Islet of Langerhans (tissue), 1 donor: ENCODE measurements around the gene SH3PXD2A.

Experiments used
- FAIRE-seq: peaks from one replicate; lab custom pipeline; 2011; peaks lifted over from hg19 to GRCh38; lab: Jason Lieb, UNC

Gene SH3PXD2A

DNA sequence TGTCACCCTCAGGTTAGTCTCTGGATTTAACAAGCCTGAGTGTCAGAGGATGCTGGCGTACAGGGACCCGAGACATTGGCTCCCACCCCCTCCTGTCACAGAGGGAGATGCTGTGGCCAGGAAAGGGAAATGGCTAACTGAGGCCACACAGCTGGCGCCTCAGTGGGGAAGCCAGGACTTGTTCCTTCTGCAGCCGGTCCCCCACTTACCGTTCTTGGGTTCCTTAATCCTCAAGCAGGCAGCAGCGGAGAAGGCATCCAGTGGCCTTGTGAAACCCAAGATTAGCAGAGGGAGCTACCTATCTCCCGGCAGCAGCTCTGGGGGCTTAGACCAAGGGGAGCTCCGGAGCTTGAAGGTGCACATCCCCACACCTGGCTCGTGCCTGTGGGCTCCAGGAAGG is 296.5 kb downstream of the SH3PXD2A start:
- FAIRE-seq: no peak

DNA sequence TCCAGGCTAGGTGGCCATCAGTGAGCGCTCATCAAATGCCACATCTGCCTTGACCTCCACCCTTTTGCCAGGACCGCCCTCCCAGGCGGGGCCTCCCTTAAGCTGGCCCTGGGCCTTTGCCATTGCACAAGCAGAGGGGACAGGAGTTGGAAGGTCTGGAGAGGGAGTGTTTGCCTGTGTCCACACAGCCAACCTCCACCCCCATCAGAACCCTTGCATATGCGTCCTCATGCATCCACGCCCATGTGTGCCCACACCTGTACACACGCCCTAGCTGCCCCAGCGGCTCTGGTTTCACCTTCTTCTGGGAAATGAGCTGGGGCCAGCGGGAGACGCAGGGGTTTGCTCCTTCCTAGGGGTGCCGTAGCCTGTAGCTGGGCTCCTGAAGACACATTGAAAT is 297.9 kb downstream of the SH3PXD2A start:
- FAIRE-seq: no peak

DNA sequence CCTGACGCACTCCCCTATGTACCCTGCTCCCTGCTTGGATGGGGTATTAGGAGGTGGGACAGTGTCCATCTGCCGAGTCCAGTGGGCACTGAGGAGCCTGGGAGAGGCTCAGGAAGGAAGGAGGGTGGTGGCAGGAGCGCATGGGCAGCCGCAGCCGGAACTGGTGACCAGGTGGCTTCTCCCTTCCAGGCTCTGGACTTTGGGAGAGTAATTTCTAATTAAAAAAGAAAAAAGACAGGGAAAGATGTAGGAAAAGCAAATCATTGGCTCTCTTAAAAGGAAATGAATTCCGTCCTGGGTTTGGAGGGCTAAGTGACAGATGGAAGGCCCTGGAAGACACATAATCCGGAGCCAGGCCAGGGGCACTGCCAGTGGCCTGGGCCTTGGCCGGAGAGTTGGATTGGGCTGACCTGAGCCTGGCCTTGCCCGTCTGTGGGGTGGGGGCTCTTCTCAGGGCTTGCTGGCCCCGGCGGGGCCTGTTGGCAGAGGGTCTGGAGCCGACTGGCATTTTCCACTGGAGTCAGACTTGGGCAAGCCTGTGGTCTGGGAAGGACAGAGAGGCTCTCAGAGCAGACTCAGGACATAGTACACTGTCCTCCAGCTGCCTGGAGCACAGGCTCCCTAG is 298.9 kb downstream of the SH3PXD2A start:
- FAIRE-seq: peak; percentile 30

DNA sequence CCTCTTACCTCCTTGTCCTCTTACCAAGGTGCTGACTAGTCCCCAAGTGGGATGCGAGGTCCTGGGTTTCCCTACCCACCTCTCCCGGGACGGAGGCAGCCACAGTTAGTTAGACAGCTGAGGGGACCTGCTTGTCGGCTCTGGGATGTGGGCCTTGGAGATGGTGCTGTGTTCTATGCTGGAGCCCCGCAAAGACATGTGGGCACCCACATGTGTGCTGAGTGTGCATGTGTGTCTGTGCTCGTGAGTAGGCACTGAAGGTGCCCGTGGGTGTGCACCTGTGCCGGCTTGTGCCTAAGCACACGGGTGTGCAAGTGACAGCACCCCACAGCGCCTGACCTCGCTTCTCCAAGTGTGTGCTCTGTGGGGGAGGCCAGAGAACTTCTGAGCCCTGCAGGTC is 299.7 kb downstream of the SH3PXD2A start:
- no peak for FAIRE-seq

DNA sequence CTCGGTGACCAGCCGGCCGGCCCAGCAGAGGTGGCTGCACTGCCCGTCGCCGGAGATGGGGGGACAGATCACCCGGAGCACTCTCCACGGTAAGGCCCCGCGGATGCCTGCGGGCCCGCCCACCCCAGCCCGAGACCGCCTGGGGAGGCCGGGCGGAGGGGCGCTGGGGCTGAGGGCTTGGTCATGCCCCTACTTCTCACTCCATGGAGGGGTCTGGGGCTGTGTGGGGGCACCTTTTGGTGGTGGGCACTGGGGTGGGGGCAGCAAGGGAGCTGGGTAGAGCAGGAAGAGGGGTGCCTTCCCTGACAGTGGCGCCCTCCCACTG is 300.1 kb downstream of the SH3PXD2A start:
- FAIRE-seq: no peak

DNA sequence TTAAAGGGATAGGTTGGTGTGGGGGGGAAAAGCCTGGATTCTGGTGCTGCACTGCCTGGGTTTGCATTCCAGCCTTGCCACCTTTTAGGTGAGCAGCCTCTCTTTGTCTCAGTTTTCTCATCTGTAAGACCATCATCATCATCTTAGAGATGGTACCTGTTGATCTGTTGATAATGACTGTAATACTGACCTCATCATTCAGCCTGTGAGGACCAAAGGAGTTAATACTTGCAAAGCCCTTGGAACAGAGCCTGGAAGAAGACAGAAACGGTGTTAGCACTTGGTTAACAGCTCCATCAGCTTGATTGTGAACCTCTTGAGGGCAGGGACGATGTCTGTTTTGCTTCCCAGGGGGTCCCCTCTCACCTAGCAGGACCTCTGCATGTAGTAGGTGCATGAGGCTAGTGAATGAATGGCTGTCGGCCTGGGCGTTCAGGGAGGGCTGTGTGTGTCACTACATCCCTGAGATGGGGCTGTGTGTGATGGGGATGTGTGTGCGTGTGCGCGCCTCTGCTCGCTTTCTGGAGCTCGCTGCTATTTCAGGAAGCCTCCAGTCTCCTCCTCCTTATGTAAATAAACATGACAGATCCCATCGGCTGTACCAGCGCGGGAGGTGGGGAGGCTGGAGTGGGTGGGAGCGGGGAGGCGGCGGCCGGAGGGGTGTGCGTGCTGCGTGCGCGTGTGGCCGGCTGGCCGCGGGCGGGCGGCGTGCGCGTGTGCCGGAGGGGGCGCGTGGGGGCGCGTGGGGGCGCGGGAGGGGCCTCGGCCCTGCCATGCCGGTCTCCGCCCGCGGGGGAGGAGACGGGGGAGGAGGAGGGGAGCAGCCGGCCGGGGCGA is 300.7 kb downstream of the SH3PXD2A start:
- FAIRE-seq: no peak

DNA sequence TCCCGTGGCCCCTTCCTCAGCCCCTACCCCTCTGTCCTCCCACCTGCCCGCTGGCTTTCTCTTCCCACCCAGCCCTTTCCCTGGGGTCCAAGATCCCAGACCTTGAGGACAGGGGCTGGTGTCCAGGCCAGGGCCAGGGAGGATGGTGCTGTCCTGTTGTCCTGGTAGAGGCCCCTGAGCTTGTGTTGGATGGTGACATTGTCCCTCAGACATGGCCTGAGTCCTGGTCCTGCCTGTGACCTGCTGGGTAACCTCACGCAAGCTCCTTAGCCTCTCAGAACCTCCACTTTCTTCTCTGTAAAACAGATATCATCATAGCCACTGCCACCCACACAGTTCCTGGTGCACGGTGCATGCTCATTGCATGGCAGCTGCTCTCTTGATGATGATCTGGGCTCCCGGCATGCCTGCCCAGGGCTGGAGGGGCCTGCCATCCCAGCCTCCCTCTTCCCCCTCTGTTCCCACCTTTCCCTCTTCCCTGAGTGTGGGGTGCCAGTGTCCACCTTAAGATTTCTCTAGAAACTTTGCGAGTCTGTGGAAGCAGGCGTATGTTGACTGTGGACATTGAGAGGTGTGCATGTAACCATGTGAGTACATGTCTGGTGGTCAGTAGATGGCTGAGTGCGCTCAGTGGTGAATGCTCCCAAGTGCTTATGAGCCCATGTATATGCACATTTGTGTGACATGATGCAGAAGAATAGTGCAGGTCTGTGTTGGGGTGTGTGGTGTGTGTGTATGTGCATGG is 301.5 kb downstream of the SH3PXD2A start:
- no peak for FAIRE-seq

DNA sequence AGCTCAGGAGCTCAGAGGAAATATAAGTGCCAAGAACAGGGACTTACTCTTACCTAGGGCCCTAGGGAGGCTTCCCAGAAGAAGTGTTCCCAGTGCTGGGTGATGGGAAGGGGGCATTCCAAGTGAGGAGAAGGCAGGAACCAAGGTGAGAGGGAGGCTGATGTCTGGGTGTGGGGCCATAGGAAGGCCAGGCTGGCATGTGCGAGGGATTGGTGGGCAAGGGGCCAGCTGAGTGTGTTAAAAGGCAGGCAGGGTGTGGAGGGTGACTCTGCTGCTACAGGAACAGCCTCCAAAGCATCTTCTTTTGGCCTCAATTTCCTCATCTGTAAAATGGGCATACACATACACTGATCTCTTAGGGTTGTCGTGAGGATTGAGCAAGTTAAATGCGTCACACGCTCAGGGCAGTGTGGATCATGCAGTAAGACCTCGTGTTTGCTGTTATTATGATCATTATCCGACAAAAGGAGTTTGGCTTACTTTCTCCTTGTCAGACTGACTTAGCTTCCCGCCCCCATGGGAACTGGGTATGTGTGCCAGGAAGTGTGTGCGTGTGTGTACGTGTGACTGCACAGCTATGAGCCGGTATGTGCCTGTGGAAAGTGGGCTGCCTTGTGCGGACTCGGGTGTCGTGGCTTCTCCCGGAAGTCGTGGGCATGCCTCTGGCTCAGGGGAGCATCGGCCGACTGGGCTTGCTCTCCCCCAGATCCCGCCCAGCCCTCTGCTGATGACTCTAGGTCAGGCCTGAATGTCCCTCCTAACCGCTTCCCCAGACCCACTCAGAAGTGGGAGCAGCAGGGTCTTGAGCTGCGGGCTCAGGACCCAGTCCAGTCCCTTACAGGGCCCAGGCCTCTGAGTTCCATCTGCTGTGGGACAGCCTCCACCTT is 302.3 kb downstream of the SH3PXD2A start:
- no peak for FAIRE-seq

DNA sequence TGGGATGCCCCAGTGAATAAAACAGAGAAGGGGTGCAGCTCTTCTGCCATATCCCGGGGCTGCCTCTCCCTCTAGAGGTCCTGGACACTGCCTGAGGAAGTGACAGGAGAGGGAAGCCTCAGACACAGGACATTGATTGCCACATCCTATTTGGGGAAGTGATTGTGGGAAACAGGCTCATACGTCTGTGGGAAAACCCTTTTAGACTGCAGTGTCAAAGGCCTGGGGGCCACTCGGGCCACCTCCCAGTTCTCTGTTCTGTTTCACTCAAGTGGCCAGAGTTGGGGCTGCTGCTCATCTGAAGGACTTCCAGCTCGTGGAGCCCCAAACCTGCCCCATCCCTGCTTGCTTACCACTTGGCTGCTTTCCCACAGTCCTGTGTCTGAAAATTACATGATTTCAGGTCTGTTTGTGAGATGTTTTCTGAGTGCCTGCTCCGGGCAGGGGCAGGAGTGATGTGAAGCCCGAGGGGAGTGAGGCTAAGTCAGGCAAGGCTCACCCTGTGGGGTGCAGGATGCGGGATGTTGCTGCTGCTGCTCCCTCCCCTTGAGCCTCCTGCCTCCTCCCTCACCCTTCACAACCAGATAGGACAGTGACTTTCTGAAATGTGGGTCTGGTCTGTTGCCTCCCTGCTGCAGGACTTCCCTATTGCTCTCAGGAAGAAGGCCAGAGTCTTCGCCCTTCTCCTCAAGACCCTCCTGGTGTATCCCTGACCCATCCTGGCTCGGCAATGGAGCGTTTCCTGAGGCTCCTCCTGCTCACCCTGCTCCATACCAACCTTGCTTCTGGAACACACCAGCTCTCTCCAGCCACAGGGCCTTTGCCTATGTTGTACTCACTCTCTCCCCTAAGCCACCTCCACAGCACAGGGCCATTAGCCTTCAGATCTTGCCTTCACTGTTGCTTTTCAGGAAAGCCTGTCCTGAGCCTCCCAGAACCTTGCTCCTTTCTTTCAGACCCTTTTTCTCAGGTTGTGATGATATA is 303.5 kb downstream of the SH3PXD2A start:
- FAIRE-seq: no peak

DNA sequence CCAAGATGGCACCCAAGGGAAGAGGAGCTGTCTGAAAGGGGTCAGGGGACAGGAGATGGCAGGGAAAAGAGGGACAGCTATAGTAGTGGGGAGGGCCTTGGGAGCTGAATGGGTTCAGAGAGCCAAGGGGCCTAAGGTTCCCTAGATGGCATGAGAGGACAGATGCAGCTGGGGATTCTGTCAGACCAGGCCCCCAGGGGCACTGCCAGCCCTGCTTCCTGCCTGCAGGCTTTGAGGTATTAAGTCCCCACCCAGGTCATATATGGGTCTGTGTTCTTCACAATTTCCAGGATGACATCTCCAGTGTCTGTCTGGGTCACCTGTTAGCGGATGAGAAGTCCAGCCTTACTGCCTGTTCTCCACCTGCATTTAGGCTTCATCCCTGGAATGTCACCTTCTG is 305.1 kb downstream of the SH3PXD2A start:
- FAIRE-seq: no peak

DNA sequence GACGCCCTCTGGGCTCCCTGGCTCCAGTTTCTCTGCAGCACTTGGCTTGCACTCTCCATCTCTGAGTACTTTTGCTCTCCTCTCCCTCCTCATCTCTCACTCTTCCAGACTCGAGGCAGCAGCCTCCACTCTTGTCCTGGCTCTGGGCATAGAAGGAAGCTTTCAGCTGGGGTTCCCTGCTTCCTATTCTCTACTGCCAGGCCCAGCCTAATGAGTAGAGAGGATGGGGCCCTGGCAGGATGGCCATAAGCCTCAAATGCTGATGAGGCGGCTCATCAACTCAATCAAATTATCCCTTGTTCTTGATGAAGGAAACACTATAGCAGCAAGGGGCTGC is 306.1 kb downstream of the SH3PXD2A start:
- FAIRE-seq: no peak

DNA sequence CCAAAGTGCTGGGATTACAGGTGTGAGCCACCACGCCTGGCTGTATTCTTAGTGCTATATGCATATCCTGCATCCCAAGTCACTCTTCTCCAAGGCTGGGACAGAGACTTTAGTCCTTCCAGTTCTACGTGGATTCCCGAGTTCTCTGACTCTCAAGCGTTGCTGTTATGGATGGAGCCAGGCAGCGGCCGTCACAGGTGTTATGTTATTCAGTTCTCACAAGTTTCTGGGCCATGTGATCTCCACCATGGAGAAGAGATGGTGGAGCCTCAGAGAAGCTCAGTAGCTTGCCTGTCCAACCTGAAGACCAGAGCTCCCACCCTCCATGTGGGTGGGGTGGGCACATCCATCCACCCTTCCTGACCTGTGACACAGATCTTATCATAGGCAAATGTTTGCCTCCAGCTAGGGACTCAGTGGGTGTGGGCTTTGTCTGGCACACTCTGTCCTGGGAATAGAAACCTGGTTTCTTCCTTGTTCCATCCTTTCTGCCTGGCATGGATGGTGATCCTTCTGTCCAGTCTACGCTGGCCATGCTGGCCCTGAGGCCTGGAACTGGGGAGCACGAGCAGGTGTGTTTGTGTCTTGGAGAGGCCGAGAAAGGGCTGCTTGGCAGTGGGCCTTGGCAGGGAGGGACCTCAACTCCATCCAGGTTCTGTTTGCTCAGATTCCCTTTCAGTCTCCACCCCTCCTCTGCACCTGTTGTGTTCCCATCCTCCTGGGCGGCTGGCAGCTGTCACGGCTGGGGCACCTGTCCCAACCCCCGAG is 306.6 kb downstream of the SH3PXD2A start:
- FAIRE-seq: no peak

DNA sequence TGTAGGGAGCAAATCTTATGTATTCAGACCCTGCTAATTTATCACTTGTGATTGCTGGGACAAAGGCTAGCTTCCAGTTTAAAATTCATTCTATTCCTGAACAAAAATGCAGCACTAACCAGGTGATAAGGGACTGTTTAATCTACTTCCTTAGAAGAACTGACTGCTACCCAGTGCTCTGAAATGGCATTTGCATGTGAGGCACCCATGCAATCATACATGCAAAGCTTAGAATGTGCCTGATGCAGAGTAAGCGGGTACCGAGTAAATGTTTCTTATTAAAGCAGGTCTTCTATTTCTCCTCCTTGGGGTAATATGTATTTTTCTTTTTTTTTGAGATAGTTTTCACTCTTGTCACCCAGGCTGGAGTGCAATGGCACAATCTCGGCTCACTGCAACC is 307.4 kb downstream of the SH3PXD2A start:
- no peak for FAIRE-seq

DNA sequence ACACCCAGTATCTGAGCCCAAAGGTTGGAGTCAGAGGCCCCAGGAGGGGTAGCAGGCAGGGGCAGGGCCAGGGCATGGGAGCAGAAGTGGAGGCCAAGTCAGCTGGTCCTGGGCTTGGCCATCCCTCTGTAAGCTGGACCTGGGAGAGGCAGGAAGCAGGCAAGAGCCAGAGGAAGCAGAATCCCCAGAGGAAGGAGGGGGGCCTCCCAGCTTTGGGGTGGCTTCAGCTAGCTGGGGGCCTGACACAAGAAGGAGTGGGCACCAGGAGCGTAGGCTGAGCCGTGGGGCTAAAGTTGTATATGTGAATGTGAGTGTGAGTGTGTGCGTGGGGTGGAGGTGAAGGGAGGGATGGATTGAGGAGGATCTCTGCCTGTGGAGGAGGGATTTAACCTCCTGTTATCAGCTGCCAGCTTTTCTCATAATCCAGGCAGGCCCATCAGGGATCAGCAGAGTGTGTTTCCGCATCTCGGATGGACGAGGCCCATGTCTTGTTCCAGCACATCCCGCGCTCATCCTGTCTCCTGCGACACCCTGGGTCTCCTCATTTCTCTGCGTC is 307.9 kb downstream of the SH3PXD2A start:
- no peak for FAIRE-seq

DNA sequence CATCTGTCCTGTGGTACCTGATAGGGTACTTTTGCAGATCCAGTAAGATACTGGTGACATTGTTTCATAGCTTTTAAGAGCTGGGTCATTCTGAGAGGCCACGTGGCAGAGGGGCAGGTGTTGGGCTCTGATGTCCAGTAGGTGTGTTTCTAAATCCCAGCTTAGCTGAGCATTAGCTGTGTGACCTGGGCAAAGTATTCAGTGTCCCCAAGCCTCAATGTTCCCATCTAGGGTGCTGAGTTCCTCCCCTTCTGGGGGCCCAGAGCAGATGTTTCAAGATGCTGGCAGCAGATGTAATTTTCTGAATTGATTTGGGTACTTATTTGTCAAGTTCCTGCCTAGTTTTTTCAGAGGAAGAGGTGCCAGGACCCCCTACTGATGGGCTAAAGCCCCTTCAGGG is 309.0 kb downstream of the SH3PXD2A start:
- FAIRE-seq: no peak

DNA sequence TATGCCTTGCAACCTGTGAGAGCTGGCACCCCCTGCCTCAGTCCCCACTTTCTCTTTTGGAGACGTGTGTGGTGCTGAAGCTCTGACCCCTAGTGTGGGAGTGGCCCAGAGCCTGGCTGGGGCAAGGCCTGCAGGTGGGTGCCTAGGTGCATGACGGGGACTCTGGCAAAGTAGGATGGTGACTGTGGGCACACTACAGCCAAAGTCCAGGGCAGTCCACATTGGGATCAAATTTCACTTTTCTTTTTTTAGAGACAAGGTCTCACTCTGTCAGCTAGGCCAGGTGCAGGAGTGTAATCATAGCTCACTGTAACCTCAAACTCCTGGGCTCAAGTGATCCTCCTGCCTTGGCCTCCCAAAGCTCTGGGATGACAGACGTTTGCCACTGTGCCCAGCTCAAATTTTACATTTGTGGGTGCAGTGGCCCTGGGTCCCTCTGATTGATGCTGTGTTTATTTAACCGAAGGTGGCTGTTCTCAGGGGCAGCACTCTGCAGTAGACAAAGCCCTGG is 309.6 kb downstream of the SH3PXD2A start:
- FAIRE-seq: no peak

DNA sequence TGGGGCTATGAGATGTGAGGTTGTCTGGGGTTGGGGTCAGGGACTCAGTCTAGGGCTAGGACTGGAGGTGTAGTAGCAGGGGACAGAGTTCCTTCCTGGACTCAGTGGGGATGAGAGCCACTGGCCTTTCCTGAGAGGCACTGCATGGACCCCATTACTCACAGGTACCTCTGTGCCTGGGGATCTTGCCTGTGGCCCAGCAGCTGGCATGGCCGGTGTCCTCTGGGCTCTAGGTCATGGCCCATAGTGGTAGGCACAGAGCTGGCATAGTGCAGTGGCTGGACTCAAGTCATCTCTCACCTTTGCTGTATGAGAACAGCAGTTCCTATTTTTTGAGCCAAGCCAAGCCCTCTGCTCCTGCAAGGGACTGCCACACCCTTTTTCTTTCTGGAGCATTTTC is 310.0 kb downstream of the SH3PXD2A start:
- FAIRE-seq: no peak

DNA sequence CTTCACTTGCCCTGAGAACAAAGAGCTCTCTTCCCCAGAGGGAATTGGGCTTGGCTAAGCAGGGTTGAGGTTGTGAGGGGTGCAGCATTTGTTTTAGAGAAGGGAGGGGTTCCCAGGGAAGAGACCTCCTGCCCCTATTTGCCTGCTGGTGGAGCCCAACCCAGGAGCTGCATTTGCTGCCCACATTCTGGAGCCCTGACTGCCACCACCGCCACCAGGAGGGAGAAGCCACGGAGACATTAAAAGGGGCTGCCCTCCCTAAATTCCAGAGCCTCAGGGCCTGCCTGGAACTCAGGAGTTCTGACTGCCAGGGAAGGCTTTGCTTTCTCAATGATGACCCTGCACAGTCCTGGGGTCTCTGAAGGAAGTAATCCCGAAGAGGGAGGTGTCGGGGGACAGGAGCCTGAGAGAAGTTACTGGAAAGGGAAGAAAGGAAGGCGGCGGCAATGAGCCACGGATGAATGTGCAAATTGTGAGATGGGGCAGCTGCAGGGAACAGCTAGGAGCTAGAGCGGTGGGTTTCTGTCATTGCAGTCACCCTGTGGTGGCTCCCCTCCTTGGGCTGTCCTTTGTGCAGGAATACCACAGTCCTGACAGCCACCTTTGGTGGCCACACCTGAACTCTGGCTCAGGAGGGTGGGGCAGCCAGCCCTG is 310.6 kb downstream of the SH3PXD2A start:
- no peak for FAIRE-seq
